Osteocyte (in vitro differentiated cells): Measurements from ENCODE around the gene PLEKHH1. TPM values are rescaled to one million over a fixed set of nuclear protein-coding genes. Genes with fewer than 3 reads are reported as not detected.
"Not testable (repeated sequence)": the region's sequence is repeated elsewhere in the genome, so short reads cannot be mapped to it uniquely, and the experiment has no call there.

Experiments
- DNase-seq: peaks from one replicate; pipeline ENCODE4 v3.0.0; 2021; ENCODE audit warnings: mixed read lengths; ENCODE audit not compliant: unreplicated experiment; ENCODE audit errors: extremely low spot score
- H3K27ac Mint-ChIP-seq: one replicate; pipeline ENCODE4 v1.8.0; 2021; ENCODE audit warnings: mild to moderate bottlenecking, mixed read lengths; ENCODE audit not compliant: unreplicated experiment
- H3K27me3 Mint-ChIP-seq: one replicate; pipeline ENCODE4 v1.8.0; 2021; ENCODE audit warnings: mixed read lengths; ENCODE audit not compliant: unreplicated experiment
- H3K36me3 Mint-ChIP-seq: one replicate; pipeline ENCODE4 v1.8.0; 2021; ENCODE audit warnings: mixed read lengths; ENCODE audit not compliant: unreplicated experiment
- H3K4me1 Mint-ChIP-seq: one replicate; pipeline ENCODE4 v1.8.0; 2021; ENCODE audit warnings: mixed read lengths; ENCODE audit not compliant: unreplicated experiment
- H3K4me3 Mint-ChIP-seq: one replicate; pipeline ENCODE4 v1.8.0; 2021; ENCODE audit warnings: mild to moderate bottlenecking, moderate library complexity, mixed read lengths; ENCODE audit not compliant: unreplicated experiment
- H3K9me3 Mint-ChIP-seq: one replicate; pipeline ENCODE4 v1.8.0; 2021; ENCODE audit warnings: mixed read lengths; ENCODE audit not compliant: unreplicated experiment
- CTCF ChIP-seq: fragments of 200-600 bp; sonication (generic); IDR thresholded peaks from 2 replicates; pipeline ENCODE4 v1.5.0; 2021; ENCODE audit warnings: antibody characterized with exemption, mild to moderate bottlenecking, moderate library complexity
- total RNA-seq: library from RNA; stranded (reverse); gene quantifications from 2 replicates; pipeline ENCODE4 v1.2.1, GENCODE V29; 2021

The PLEKHH1 gene
- total RNA-seq, 1 donor from 2014 or later, result 1.0 TPM

- H3K27me3 Mint-ChIP-seq, result peaks cover 10% of the 10 kb centered on the region
- H3K36me3 Mint-ChIP-seq, result peaks cover 4% of the 10 kb centered on the region
- no peaks in the 10 kb centered on the region for H3K9me3 Mint-ChIP-seq
- no peak for DNase-seq
- H3K4me1 Mint-ChIP-seq, result peaks cover 32% of the 10 kb centered on the region
- TF ChIP-seq CTCF, result no peak
- peak overlapping the region; percentile 81 for H3K4me3 Mint-ChIP-seq
- peak overlapping the region; percentile 81 for H3K27ac Mint-ChIP-seq
Measured at GRCh38 chr14:67620217-67620785, 87.2 kb downstream of the PLEKHH1 start.

- Mint-ChIP-seq H3K27me3 (no peaks in the 10 kb centered on the region), H3K9me3 (no peaks in the 10 kb centered on the region), H3K27ac (peak overlapping the region; percentile 90)
Measured at GRCh38 chr14:67622675-67623074, 89.6 kb downstream of the PLEKHH1 start.

GRCh38 chr14:67623114-67623513, 90.0 kb downstream of the PLEKHH1 start:
- Mint-ChIP-seq H3K27ac (peak overlapping the region; percentile 90), H3K36me3 (peaks cover 3% of the 10 kb centered on the region), H3K9me3 (no peaks in the 10 kb centered on the region), H3K27me3 (no peaks in the 10 kb centered on the region), H3K4me1 (peaks cover 32% of the 10 kb centered on the region), H3K4me3 (no peak overlapping the region)
- no peak for TF ChIP-seq CTCF
- no peak for DNase-seq

More at GRCh38 chr14:67622675-67623074, 89.6 kb downstream of the PLEKHH1 start:
- Mint-ChIP-seq H3K4me3 (no peak overlapping the region), H3K4me1 (peaks cover 32% of the 10 kb centered on the region), H3K36me3 (peaks cover 3% of the 10 kb centered on the region)
- no peak for TF ChIP-seq CTCF
- no peak for DNase-seq

GRCh38 chr14:67626131-67626530, 93.0 kb downstream of the PLEKHH1 start:
- not testable (repeated sequence) for H3K36me3 Mint-ChIP-seq, H3K27ac Mint-ChIP-seq, H3K9me3 Mint-ChIP-seq, H3K4me3 Mint-ChIP-seq, DNase-seq, H3K27me3 Mint-ChIP-seq
- H3K4me1 Mint-ChIP-seq, result peaks cover 14% of the 10 kb centered on the region

- Mint-ChIP-seq H3K4me3 (no peak overlapping the region), H3K27me3 (no peaks in the 10 kb centered on the region), H3K27ac (no peak overlapping the region), H3K9me3 (no peaks in the 10 kb centered on the region), H3K36me3 (peaks cover 3% of the 10 kb centered on the region), H3K4me1 (peaks cover 9% of the 10 kb centered on the region)
- no peak for DNase-seq
- no peak for TF ChIP-seq CTCF
Measured at GRCh38 chr14:67627519-67627918, 94.4 kb downstream of the PLEKHH1 start.
